HG02840 (cell line): ENCODE data around the gene GMDS.

Source experiments
- ATAC-seq: cut with Tn5 transposase; IDR thresholded peaks from one replicate; pipeline ENCODE4 v1.9.1; 2021; ENCODE audit warnings: mild to moderate bottlenecking, moderate library complexity, moderate number of reproducible peaks; ENCODE audit not compliant: unreplicated experiment, low FRiP score

GMDS gene

DNA sequence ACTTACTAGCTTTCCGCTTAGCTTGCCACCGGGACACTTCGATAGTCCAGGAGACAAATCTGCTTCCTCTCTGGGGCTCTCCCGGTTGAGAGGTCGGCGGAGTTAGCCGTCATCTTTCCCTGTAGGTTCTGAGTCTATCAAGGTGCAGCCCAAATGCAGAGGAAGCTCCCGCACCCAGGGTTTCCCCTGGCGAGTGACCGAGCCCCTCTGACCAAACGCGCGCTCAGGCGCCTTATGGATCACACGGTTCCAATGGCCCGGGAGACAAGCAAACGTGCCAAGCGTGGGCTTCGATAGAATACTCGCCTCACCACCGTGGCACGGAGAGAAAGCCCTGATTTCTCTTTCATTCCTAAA, 651.5 kb downstream of the GMDS start:
- no peak for ATAC-seq

DNA sequence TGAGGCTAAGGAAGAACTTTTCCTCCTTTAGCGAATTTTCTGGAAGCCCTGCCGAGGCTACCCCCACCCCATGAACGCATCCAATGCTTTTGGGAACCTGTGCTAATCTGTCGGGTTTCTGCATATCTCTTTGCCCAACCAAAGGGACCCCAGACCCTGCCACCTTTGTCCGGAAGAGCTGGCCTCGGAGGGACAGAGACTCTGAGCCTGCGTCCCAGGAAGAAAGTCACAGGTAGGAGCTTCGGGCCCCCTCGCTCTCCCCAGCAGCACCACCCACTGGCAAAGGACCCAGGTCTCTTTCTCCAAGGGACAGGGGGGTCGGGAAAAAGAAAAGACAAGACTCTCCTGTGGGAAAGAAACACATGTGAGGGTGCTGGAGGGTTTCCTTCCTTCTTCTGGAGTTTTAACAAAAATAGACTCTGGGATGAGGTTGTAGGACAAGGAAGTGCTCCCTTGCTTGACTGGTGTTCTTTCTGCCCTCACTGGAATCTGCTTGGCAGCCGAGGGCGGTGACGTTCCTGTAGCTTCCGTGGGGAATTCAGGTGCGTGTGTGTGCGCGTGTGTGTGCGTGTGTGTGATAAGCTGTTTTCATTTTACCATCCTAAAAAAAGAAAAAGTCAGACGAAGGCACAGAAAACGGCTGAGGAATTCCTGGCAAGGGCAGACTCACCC, 652.0 kb downstream of the GMDS start:
- ATAC-seq, result no peak

DNA sequence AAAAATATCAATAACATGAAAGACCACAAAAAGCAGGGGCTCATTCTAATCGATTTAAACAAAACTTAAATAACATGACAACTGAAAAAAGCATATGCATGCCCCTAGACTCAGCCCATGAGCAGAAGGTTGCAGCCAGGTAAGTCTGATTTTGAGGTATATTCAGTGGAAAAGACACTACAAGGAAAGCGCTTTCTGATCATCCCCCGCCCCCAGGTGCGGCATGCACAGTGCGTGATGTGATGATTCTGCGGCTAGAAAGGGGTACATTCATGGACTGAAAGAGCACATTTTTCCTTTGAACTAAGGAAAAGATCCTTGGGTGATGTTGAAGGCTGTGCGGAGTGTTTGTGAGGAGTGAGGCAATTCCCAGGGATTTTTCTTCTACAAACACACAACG, 652.6 kb downstream of the GMDS start:
- ATAC-seq, result no peak

DNA sequence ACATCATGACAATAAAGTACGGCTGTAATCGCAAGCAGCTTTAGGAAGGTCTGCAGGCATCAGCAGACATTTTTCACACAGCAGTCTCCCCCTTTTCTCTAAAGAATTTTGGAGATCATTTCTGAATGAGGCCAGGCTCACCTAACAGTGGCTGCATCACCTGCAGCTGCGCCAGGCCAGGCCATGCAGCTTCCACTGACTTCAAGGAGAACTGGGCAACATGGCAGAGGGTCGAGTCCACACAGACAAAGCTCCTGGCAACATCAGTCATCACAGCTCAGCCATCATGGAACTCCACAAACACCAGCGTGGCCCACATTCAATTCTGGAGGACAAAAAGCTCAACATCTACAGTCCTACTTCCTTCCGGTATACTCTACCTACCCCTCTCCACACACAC, 653.5 kb downstream of the GMDS start:
- ATAC-seq, result no peak

DNA sequence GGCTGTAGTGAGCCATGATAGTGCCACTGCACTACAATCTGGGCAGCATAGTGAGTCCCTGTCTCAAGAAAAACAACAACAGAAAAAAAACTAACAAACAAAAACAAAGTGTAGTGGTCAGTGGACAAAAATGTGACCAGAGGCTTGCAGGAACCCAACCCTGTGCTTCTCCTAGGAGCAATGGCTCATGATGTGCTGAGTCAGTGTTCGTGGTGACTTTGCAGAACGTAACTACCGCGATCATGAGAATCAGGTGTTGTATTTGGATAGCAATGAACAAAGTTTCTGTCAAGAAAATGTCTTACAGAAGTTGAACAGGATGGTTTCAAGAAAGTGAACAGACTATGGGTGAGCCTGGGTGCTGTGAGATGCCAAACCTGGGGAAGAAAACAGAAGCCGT, 654.2 kb downstream of the GMDS start:
- no peak for ATAC-seq

DNA sequence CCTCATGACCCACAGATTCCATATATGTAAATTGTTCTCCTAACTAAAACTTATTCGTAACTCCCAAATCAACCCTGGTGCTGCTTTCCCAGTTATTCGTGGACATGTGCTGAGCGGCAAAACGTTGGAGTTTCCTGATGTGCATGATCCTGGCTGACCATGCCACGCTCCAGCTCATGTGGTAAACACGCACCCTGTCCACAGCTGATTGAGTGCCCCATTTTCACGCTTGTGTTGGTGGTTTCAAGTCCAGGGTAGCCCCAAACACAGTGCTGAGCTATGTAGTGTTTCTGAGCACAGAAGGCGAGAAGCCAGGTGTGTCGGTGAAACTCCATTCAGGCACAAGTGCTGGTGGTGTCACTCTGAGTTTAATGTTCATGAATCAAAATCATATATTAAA, 654.8 kb downstream of the GMDS start:
- ATAC-seq, result no peak

DNA sequence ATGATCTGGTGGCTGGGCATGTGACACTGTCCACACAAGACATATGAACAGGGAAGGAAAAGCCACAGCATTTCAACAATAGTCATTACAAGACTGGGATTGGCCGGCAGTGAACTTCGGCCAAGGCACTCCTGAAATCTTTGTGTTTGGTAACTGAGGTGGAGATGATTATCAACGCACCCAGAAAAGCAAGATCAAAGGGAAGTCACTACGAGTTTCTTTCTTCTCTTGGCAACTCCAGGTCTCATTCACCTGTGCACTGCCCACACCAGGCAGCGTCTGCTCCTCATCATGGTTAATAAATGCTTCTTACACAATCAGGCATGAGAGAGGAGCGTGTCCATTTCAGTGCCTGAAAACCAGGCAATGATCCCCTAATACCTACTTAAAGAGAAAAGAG, 656.2 kb downstream of the GMDS start:
- ATAC-seq, result no peak

DNA sequence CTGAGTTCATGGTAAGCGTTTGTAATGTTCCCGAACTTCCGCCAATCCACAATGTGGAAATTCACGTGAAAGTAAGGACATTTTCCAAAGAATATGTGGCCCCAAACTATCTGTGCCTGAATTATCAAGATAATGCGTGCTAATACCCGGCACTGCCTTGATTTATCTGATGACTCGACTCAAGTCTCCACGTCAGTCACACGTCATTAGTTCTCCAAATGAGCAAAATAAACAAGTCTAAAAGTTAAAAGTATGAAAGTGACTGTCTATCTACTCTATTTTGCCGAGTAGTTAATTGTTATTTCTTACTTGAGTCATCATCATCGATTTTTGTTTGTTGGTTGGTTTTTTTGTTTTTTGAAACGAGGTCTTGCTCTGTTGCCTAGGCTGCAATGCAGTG, 657.4 kb downstream of the GMDS start:
- no peak for ATAC-seq

DNA sequence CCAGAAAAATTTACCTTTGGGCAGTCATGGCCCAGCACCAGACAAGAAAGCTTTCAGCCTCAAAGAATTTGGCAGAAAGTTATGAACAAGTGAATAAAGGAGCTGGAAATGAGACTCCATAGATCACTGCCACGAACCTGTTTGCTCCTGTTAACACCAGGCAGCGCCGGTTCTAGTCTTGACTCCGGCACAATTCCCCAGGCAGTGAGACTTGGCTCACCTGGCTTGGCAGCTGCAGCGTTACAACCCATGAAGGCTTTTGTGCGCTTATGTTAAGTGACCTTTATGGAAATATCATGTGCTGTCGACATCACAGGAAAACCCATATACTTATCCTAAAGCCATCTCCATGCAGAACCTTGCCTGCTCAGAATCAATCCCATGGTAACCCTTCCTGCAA, 657.9 kb downstream of the GMDS start:
- no peak for ATAC-seq

DNA sequence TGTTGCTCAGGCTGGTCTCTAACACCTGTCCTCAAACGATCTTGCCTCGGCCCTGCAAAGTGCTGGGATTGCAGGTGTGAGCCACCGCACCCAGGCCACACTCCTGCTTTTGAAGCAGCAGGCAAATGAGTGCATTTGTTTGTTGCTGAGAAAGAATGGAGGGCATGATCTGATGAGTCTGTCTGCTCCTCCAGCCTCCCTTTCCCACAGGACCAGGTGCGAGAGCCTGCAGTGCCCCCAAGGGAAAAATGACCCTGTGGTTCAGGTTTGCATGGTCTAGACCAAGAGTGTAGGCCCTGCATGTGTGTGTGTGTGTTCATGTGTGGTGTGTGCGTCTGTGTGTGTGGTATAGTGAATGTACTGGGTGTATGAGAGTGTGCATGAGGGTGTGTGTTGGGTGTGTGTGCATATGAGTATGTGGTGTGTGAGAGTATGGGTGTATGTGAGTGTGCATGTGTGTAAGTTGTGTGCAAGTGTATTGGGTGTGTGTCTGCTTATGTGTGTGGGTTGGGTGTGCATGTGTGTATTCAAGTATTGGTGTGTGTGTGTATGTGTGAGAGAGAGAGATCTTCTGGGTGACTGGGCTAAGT, 658.4 kb downstream of the GMDS start:
- no peak for ATAC-seq

DNA sequence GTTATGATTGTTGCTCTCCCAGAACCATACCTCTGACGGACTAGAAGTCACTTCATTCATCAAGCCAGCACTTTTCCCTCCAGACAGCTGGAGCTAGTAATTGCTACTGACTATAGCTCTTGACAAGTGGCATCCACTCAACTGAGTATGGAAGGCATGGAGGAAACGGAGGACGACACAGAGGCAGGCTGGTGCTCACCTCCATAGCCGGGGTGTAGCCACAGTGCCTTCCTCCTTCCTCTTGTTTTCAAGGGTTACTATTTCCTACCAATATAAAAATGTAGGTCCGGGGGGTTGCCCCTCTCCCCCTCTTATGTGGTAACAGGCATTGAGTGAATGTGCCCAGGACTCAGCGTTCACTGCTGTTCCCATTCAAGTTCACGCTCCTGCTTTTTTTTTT, 659.1 kb downstream of the GMDS start:
- ATAC-seq, result no peak

DNA sequence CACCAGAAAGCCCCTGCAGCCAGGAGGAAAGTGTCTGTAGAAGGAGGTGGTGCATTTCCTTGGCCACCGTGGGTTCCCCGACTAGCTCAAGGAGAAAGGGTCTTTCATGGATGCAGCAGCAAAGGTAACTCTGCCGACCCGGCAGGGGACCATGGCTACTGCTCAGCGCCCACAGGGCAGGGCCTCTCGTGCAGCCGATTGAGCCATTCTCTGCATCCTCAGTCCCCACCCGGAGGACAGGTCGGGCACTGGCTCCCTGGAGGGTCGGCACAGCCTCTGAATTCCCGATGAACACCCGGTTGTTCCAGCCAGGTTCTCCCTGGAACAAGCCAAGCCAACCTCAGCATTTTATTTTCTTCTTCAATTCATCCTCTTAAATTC, 659.7 kb downstream of the GMDS start:
- ATAC-seq, result no peak

DNA sequence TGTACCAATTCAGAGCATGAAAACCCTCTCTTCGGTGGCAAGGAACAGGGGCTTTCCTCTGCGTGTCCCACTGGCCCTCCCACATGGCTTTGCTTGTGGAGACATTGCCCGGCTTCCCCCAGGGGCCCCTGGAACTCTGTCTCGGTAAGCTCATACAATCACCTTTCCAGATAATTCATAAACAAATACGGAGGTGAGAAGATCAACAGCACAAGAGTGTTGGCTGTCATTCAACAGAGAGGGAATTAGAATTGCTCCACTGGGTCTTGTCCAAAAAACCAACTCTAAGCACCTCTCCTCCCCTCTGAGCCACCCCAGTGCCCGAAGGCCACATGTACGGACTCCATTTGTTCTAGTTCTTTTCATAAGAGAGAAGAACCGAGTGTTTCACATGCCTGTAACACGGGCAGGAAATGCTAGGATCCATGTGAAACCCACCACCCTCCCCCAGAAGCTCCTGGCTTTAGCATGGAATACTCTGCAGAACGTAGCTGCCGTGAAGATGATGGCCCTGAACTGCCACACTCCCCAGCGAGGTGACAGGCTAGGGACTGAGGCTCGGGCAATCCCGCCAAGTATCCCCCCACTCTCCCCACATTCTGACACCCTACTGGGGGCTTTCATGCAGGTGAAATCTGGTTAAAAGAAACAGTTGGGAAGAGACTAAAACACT, 660.3 kb downstream of the GMDS start:
- no peak for ATAC-seq

DNA sequence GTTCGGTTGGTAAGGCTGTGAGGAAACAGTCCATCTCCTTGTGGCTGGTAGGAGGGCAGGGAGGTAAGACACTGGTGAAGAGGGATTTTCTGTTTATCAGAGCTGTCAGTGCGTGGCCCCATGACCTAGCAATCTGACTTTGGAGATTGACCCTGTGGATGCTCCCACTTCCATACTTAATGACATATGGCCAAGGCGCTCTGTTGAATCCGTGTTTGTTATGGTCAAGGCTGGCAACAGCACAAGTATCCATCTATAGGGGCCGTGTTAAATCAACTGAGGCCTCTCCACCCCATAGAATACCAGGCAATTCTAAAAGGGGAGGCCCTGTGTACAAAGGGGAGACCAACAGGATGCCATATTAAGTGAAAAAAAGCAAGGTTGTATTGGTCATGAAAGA, 661.3 kb downstream of the GMDS start:
- no peak for ATAC-seq

DNA sequence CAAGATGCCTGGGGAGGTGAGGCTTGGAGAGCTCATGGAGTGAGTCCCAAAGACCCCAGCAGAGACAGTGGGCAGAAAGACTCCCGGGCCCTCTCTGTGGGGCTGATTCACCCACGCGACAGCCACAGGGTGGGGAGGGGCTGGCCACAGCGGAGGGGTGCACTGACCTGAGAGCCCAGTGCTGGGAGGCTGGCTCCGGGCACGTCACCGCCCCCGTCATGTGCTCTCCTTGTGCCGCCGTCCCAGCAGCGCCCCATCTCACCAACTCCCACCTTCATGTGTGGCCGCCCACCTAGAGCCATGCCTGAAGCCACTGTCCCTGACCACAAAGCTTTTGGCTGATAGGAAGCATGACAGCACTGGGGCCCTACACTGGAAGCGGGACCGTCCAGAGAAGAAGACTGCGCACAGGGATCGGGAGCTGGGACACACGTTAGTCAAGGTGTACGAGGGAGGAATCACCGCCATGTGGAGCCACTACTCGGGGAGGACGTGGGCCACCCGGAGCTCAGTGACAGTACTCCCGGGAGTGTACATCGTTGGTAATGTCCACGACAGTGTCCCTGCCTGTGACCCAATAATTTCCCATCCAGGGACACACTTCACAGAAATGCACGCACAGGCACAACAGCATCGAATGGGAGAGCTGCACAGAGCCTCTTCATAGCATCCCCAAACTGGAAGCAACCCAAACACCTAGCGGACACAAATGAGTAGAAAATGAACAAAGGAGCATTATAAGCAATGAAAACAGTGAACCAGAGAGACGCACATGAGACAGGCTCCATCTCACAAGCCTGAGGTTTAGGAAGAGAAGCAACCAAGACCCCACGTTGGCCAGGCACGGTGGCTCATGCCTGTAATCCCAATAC, 664.0 kb downstream of the GMDS start:
- ATAC-seq, result no peak

DNA sequence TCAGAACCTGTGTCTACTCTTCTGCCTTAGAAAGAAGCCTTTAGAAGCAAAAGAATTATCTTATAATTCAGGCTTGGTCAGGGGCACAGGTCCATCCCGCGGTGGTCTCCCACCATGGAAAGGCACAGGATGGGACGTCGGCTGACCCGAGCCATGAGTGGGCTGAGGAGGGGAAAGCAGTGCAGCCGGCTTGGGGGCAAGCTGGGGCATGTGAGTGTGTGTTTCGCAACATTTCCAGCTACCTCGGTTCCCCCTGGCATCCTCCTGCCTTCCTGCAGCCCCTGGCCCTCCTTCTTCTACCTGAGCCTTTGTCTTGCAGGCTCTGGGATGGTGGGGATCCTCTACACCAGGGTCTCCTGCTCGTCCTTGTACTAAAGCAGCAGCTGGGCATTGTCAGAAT, 664.8 kb downstream of the GMDS start:
- ATAC-seq, result no peak

DNA sequence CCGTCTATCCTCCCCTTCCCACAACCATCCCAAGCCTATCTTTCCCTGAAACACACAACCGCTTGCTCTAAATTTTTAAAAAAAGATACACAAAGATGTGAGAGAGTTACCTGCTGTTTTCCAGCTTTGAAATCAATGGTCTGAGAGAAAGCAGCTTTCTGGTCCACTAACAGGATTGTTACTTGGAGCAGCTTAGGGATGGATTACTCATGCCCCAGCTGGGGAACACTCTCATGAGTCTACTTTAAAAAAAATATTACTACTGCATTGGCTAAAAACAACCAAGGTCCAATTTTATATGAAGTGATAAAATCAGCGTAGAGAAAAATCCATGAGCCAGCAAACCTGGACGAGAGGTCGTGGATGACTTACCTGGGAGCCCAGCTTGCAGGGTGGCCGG, 665.3 kb downstream of the GMDS start:
- no peak for ATAC-seq

DNA sequence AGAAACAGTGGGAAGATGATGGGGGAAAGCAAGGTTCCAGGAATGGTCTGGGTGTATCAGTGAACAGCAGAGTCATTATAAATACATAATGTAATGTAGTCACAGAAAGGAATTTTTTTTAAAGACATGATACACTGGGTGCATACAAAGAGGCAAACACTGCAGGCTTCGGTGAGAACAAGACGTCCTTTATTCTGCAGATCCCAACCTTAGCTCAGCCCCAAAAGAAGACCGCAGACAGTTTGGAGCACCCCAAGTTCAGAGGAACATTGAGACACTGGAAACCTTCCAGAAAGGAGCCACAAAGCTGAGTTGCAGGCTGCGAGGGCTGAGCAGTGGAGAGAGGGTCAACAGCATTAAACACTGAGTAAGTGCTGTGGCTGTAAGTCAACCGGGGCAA, 666.3 kb downstream of the GMDS start:
- ATAC-seq, result no peak

DNA sequence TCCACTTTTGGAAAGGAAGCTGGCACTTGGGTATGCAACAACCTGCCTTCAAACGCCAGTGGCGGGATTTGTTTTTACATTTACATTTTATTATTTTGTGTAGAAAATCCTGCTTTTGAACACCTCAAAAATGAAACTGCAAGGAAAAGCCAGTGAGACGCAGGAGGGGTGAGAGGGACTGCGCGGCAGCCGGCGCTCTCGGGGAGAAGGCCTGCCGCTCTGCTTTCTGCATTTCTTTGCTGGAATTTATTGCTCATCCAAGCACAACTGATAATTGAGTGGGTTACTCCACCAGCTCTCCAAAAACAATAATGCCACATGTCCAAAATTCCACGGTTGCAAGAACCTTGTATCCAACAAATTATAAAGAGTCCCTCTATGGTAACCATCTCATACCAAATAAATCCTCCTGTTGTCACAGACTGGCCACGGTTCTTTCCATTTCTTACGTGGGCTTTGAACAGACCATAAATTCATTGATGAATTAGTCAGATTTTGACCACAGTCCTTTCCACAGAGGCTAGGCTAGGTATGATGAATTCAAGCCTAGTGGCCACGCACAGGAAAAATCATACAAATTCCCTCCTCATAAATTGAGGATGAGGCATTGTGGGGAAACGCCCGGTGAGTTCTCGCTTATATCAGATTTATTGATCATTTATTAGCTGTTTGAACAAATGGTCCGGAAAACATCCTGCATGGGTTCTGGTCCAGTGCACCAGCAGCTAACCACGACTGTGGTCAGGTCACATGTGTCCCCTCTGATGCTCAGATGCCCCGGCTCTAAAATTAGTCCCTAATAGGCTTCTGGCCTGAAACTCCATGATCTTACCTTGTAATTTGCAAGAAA, 667.3 kb downstream of the GMDS start:
- no peak for ATAC-seq

DNA sequence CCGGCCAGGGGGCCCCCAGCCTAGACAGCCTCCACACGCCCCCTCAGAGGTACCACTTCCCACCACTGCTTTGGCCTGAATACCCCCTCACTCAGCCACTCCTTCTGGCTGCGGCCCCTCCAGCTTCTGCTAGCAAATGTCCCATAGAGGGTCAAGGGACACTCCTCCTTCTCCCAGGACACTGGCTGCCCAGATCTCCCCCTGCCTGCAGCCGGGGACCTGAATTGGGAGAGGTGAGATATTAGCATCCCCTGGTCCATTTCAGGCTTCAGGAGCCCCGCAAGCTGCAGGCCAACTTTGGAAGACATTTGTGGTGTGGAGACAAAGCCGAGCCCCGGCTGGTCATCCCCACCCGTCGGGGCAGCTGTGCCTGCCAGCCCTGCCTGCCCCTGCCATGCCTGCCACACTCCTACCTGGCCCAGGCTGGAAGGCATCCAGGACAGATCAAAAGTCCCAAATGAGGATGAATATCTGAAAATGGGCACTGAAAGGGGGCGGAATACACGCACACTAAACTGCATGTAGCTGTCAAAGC, 668.2 kb downstream of the GMDS start:
- no peak for ATAC-seq
